SK-N-SH treated with all-trans-retinoic acid at 6 μM for 48 hours (cell line): Measurements from ENCODE around the gene AQP12A.

ENCODE experiments used
- ARNTL ChIP-seq: fragments of 450-650 bp; formaldehyde crosslinking; IDR thresholded peaks from 2 replicates; pipeline ENCODE4 v1.5.0; 2020; ENCODE audit warnings: low read depth, mild to moderate bottlenecking, moderate library complexity, borderline replicate concordance
- PPARA ChIP-seq: fragments of 250-450 bp; sonication (Bioruptor Pico); IDR thresholded peaks from 2 replicates; pipeline ENCODE4 v1.5.0; 2020; ENCODE audit warnings: mild to moderate bottlenecking, borderline replicate concordance
- RARB ChIP-seq: fragments of 250-450 bp; sonication (Bioruptor Pico); IDR thresholded peaks from 2 replicates; pipeline ENCODE4 v1.8.0; 2021; ENCODE audit warnings: mild to moderate bottlenecking, moderate library complexity
- TCF4 ChIP-seq: fragments of 250-450 bp; sonication (Bioruptor Pico); IDR thresholded peaks from 2 replicates; pipeline ENCODE4 v1.8.0; 2021; ENCODE audit warnings: mild to moderate bottlenecking, moderate library complexity, borderline replicate concordance
- ZNF70 ChIP-seq: fragments of 450-650 bp; formaldehyde crosslinking; IDR thresholded peaks from 2 replicates; pipeline ENCODE4 v1.5.0; 2020; ENCODE audit warnings: mild to moderate bottlenecking, moderate library complexity
- TF ChIP-seq, protein P1 (sequence below): fragments of 250-450 bp; sonication (Bioruptor Pico); IDR thresholded peaks from 2 replicates; pipeline ENCODE4 v1.8.0; 2021; ENCODE audit warnings: low read depth, mild to moderate bottlenecking, moderate library complexity, borderline replicate concordance
- TF ChIP-seq, protein P2 (sequence below): fragments of 250-450 bp; sonication (Bioruptor Pico); IDR thresholded peaks from 2 replicates; pipeline ENCODE4 v1.5.1; 2020; ENCODE audit warnings: low read depth, mild to moderate bottlenecking, moderate library complexity

DNA sequence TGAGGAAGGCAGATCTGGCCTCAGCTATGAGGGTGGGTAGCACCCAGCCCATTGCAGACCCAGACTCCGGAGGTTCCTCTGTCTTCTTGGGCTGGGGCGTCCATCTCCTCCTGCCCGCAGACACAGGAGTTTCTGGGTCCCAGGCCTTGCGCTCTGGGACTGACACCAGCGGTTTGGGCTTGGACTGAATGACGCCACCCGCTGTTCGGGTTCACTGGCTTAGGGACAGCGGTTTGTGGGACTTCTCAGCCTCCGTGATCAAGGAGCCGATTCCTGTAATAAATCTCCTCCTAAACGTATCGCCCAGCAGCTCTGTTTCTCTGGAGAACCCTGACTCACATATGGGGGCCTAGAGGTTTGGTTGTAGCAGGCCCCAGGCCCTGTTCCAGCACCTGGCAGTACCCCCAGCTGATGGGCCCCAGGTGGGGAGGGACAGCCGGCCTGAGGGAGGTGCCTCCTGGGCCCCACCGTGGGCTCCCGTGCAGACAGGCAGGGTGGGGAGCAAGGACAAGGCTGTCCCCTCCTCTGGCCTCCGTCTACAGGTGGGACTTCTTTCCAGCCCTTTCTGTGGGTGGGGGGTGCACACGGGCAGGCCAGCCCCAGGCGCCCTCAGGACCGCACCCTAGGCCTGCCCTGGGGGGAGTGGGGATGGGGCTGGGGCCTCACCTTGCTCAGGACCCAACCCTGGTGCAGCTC, 4.5 kb upstream of the AQP12A start:
- TF ChIP-seq TCF4 (no peak), ZNF70 (CRISPR knock-in tag) (no peak), ARNTL (CRISPR knock-in tag) (no peak), PPARA (no peak), RARB (CRISPR knock-in tag) (no peak)
- TF ChIP-seq, protein P1, sequence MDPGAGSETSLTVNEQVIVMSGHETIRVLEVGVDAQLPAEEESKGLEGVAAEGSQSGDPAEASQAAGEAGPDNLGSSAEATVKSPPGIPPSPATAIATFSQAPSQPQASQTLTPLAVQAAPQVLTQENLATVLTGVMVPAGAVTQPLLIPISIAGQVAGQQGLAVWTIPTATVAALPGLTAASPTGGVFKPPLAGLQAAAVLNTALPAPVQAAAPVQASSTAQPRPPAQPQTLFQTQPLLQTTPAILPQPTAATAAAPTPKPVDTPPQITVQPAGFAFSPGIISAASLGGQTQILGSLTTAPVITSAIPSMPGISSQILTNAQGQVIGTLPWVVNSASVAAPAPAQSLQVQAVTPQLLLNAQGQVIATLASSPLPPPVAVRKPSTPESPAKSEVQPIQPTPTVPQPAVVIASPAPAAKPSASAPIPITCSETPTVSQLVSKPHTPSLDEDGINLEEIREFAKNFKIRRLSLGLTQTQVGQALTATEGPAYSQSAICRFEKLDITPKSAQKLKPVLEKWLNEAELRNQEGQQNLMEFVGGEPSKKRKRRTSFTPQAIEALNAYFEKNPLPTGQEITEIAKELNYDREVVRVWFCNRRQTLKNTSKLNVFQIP = no peak
- TF ChIP-seq, protein P2, sequence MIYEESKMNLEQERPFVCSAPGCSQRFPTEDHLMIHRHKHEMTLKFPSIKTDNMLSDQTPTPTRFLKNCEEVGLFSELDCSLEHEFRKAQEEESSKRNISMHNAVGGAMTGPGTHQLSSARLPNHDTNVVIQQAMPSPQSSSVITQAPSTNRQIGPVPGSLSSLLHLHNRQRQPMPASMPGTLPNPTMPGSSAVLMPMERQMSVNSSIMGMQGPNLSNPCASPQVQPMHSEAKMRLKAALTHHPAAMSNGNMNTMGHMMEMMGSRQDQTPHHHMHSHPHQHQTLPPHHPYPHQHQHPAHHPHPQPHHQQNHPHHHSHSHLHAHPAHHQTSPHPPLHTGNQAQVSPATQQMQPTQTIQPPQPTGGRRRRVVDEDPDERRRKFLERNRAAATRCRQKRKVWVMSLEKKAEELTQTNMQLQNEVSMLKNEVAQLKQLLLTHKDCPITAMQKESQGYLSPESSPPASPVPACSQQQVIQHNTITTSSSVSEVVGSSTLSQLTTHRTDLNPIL (CRISPR knock-in tag) = no peak
